Progenitor cell of endocrine pancreas (in vitro differentiated cells): ENCODE measurements around the gene RUNX2. TPM values are rescaled to one million over a fixed set of nuclear protein-coding genes. Genes with fewer than 3 reads are reported as not detected.

Experiments
- DNase-seq: peaks from one replicate; pipeline ENCODE4 v3.0.0; 2021; ENCODE audit warnings: low spot score; ENCODE audit not compliant: unreplicated experiment
- H3K27ac Mint-ChIP-seq: 2 replicates; pipeline ENCODE4 v1.8.0; 2021; ENCODE audit warnings: mild to moderate bottlenecking, moderate library complexity, mixed read lengths
- H3K27me3 Mint-ChIP-seq: 2 replicates; pipeline ENCODE4 v1.8.0; 2021; ENCODE audit warnings: mixed read lengths
- H3K36me3 Mint-ChIP-seq: 2 replicates; pipeline ENCODE4 v1.8.0; 2022; ENCODE audit warnings: mixed read lengths; ENCODE audit not compliant: insufficient read depth
- H3K4me1 Mint-ChIP-seq: 2 replicates; pipeline ENCODE4 v1.8.0; 2021; ENCODE audit warnings: low read depth, mixed read lengths
- H3K4me3 Mint-ChIP-seq: 2 replicates; pipeline ENCODE4 v1.8.0; 2021; ENCODE audit warnings: low read depth, mild to moderate bottlenecking, moderate library complexity, mixed read lengths
- H3K9me3 Mint-ChIP-seq: 2 replicates; pipeline ENCODE4 v1.8.0; 2021; ENCODE audit warnings: low read depth, mixed read lengths
- total RNA-seq: library from RNA; stranded (reverse); gene quantifications from 2 replicates; pipeline ENCODE4 v1.2.1, GENCODE V29; 2021
- TF ChIP-seq, protein P1 (sequence below): fragments of 200-600 bp; sonication (generic); IDR thresholded peaks from one replicate; pipeline ENCODE4 v1.5.0; 2021; ENCODE audit warnings: antibody characterized with exemption, mild to moderate bottlenecking; ENCODE audit not compliant: unreplicated experiment

Gene RUNX2
- total RNA-seq, 1 donor from 2014 or later = 0.46 TPM

DNA sequence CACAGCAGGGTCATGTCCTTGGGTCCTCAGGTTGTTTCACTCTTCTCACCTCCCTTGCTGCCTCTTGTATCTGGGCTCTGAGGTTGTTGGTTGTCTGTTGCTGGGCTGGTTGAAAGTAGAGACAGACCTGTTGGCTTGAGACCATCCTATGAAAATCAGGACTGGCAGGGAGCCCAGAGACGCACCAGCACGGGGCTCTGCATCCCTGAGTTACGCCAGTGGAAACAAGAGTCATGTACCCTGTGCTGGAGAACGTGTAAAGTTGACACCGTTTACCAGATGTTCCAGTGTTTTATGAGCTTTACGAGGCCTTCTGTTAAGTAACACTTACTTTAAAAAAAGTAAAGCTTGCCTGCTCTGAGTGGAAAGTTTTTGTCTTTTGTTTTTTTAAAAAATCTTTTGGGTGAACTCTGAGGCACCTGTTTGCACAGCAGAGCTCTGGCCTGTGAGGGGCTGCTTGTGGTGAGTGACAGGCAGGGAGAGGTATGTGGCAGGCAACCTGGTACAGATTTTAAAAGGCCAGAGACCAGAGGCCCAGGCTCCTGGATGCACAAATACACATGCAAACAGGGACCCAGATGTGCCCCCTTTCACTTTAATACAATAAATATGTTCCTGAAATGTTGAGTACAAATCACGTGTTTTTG is 309.6 kb downstream of the RUNX2 start:
- Mint-ChIP-seq H3K36me3 (no peaks in the 10 kb centered on the region), H3K27ac (no peak overlapping the region), H3K4me3 (no peak overlapping the region), H3K4me1 (peaks cover 10% of the 10 kb centered on the region), H3K27me3 (peaks cover 37% of the 10 kb centered on the region), H3K9me3 (no peaks in the 10 kb centered on the region)
- DNase-seq = no peak
- TF ChIP-seq, protein P1, sequence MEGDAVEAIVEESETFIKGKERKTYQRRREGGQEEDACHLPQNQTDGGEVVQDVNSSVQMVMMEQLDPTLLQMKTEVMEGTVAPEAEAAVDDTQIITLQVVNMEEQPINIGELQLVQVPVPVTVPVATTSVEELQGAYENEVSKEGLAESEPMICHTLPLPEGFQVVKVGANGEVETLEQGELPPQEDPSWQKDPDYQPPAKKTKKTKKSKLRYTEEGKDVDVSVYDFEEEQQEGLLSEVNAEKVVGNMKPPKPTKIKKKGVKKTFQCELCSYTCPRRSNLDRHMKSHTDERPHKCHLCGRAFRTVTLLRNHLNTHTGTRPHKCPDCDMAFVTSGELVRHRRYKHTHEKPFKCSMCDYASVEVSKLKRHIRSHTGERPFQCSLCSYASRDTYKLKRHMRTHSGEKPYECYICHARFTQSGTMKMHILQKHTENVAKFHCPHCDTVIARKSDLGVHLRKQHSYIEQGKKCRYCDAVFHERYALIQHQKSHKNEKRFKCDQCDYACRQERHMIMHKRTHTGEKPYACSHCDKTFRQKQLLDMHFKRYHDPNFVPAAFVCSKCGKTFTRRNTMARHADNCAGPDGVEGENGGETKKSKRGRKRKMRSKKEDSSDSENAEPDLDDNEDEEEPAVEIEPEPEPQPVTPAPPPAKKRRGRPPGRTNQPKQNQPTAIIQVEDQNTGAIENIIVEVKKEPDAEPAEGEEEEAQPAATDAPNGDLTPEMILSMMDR = no peak

DNA sequence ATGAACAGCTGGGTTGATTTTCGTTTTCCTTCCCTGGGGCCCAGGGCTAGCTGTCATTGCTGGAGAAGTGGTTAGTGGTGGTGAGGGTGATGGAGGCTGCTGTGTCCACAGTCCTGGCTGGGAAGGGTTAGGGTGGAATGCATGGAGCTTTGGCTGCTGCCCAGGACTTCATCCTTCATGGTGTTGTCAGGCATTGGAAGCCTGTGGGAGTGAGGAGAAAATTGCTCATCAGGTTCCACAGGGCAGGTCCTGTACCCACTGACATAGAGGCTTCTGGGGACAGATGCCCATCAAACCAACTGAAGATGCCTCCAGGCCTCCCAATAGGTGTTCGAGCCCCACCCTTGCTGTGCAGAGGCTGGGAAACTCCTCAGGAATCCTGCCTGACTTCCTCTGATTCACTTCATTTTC is 312.0 kb downstream of the RUNX2 start:
- DNase-seq = no peak
- H3K36me3 Mint-ChIP-seq = no peaks in the 10 kb centered on the region
- H3K4me3 Mint-ChIP-seq = no peak overlapping the region
- H3K9me3 Mint-ChIP-seq = no peaks in the 10 kb centered on the region
- peaks cover 10% of the 10 kb centered on the region for H3K4me1 Mint-ChIP-seq
- H3K27me3 Mint-ChIP-seq = peaks cover 49% of the 10 kb centered on the region
- H3K27ac Mint-ChIP-seq = no peak overlapping the region
- TF ChIP-seq, protein P1 = no peak

DNA sequence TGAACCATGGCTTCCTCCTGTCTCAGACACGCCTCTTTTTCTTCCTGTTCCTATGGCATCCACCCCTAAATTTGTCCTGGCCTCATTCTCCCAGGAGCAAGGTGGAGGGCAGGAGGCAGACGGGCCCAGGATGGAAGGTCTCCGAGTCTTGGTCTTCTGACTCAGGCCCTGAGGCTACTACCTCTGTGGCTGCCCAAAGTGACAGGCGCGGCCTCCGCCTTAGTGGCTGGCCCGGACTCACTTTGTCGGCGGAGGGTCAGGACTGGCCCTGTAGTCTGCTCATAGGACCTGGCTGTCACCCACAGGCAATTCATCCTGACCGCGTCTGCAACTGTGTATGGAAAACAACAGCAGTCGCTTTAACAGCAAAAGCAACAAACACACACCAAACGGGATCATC is 312.7 kb downstream of the RUNX2 start:
- H3K27me3 Mint-ChIP-seq = peaks cover 47% of the 10 kb centered on the region
- no peaks in the 10 kb centered on the region for H3K9me3 Mint-ChIP-seq
- no peak overlapping the region for H3K27ac Mint-ChIP-seq
- TF ChIP-seq, protein P1 = no peak
- H3K4me1 Mint-ChIP-seq = peaks cover 10% of the 10 kb centered on the region
- H3K4me3 Mint-ChIP-seq = no peak overlapping the region
- H3K36me3 Mint-ChIP-seq = no peaks in the 10 kb centered on the region
- no peak for DNase-seq

DNA sequence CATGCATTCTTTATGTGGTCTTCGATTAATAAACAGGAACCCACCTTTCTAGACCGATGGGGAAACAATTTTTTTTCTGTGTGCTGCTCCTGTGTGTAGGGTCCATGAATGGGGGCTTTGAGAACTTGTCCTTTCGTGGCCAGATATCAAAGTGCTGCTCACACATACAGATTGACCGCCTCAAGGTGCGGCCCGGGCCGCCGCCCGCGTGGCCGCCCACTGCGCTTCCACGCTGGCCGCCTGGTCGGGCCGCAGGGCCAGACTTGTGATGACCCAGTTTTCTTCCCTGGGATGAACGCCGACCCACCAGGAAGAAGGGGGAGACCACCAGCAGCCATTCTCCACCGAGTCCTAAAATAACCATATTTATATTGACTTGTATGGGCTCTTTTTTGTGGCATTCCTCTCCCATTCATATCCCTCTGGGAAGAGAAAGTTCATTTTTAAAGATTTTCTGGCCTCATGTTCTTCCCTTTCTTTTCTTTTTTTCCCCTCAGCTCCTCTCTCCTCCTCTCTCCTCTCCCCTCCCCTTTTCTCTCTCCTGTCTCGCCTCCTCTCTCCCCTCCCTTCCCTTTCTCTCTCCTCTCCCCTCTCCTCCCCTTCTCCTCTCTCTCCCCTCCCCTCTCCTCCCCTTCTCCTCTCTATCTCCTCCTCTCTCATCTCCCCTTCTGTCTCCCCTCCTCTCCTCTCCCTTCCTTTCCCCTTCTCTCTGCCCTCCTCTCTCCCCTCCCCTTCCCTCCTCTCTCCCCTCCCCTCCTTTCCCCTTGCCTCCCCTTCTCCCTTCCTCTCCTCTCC is 314.4 kb downstream of the RUNX2 start:
- peaks cover 10% of the 10 kb centered on the region for H3K4me1 Mint-ChIP-seq

DNA sequence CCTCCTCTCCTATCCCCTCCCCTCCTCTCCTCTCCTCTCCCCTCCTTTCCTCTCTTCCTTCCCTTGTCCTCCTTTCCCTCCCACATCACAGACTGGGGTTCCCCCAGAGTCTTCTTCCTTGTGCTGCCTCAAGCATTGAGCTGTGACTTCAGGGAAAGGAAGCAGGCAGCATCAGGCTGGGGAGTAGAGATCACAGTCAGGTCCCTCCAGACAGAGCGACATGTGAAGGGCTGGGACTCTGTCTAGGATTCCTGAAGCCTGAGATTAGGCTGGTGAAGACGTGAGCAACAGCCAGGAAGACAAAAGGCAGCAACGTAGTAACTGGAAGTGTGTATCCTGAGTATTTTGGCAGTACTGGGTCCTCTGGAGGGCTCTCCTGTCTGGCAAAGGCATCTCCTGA is 315.0 kb downstream of the RUNX2 start:
- no peaks in the 10 kb centered on the region for H3K9me3 Mint-ChIP-seq
- H3K36me3 Mint-ChIP-seq = no peaks in the 10 kb centered on the region
- peaks cover 9% of the 10 kb centered on the region for H3K4me1 Mint-ChIP-seq
- no peak for DNase-seq
- H3K27ac Mint-ChIP-seq = no peak overlapping the region
- TF ChIP-seq, protein P1 = no peak
- H3K27me3 Mint-ChIP-seq = peaks cover 57% of the 10 kb centered on the region
- H3K4me3 Mint-ChIP-seq = no peak overlapping the region

More for the DNA sequence above, 314.4 kb downstream of the RUNX2 start:
- Mint-ChIP-seq H3K4me3 (no peak overlapping the region), H3K27ac (no peak overlapping the region), H3K9me3 (no peaks in the 10 kb centered on the region), H3K36me3 (no peaks in the 10 kb centered on the region), H3K27me3 (peaks cover 53% of the 10 kb centered on the region)
- DNase-seq = no peak
- TF ChIP-seq, protein P1 = no peak
